AG09309 (cell line): ENCODE measurements around the gene TOMT.
A peak's percentile ranks its signal among the peaks of the same experiment; 100 is the strongest.

ENCODE experiments used
- DNase-seq: peaks from one replicate; pipeline ENCODE4 v3.0.0-alpha.2; 2010; ENCODE audit warnings: low read depth
- H3K4me3 ChIP-seq: 2 replicates; pipeline ENCODE4 v1.5.1; 2011; ENCODE audit warnings: mild to moderate bottlenecking, low read depth, low read length, moderate library complexity; ENCODE audit not compliant: control insufficient read depth
- TF ChIP-seq, protein P1 (sequence below): IDR thresholded peaks from 2 replicates; pipeline ENCODE4 v1.5.1; 2011; ENCODE audit warnings: mild to moderate bottlenecking, low read depth, low read length, inconsistent platforms; ENCODE audit not compliant: insufficient read depth, control insufficient read depth; ENCODE audit errors: missing control alignments

TOMT gene

DNA sequence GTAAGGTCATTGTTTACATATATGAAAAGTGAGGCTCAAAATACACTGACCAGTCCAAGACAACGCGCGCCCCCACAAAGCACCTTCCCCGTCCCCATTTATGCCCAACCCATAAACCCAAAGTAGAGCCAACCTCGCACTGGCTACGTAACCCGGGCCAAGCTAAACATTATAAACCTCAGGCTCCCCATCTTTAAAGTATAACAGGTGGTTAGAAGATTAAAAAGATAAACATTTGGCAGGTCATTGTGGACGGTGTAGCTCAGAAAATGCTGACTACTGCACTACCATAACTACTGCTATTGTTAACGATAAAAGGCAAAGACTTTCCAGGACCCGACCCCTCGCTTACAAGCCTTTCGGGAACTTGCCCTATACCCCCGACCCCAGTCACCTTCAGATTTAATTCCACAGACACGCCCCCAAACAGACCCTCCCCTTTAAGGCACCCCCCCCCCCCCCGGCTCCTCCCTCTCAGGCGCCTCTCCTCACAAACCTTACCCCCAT lies 25.9 kb upstream of the TOMT start:
- TF ChIP-seq, protein P1, sequence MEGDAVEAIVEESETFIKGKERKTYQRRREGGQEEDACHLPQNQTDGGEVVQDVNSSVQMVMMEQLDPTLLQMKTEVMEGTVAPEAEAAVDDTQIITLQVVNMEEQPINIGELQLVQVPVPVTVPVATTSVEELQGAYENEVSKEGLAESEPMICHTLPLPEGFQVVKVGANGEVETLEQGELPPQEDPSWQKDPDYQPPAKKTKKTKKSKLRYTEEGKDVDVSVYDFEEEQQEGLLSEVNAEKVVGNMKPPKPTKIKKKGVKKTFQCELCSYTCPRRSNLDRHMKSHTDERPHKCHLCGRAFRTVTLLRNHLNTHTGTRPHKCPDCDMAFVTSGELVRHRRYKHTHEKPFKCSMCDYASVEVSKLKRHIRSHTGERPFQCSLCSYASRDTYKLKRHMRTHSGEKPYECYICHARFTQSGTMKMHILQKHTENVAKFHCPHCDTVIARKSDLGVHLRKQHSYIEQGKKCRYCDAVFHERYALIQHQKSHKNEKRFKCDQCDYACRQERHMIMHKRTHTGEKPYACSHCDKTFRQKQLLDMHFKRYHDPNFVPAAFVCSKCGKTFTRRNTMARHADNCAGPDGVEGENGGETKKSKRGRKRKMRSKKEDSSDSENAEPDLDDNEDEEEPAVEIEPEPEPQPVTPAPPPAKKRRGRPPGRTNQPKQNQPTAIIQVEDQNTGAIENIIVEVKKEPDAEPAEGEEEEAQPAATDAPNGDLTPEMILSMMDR, result no peak
- no peak for DNase-seq
- peak overlapping the region; percentile 79 for H3K4me3 ChIP-seq

DNA sequence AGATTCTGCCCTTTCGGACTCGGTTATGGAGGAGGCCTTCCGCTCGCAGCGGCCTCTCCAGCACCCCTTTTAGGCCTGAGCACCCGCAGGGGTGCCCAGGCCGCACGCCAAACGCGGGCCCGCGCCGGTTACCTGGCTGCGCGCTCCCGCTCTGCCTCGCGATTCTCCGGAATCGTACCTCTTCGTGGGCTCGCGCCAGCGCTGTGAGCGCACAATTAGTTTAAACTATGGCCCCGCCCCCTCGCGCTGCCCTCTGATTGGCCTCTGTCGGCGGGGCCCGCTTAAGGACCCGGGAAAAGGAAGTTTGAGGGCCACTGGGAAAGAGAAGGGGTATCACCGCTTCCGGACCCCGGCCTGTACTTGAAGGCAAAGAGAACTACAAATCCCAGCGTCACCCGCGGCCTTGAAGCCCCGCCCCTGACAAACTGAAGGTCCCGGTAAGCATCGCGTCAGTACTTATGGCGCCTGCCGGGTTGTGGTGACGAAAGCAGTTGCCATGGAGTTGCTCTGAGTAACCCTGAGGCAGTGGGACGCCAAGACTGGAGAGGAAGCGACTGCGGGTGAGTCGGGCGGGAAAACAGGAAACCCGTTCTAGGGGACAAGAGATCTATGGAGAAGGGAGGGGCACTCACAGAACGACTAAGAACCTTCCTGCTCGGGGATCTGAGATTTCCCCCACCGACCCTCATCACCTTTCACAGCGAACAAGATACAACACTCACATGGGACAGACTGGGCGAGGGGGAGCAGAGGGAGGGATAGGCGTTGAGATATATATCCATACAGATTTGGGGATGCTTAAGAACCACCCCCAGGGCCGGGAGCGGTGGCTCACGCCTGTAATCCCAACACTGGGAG lies 25.2 kb upstream of the TOMT start, which contains the start of the genes LRRC51 and NUMA1:
TSS of gene LRRC51 (plus strand) at position 525 of the 858 bp plus-strand sequence. CDS start 8,234 bp downstream, outside the sequence.
TSS of gene NUMA1 (minus strand) at position 217 of the 858 bp plus-strand sequence. CDS start 44,599 bp downstream, outside the sequence.
- DNase-seq, result peak; percentile 100
- TF ChIP-seq, protein P1, result no peak
- peak within 1 kb of the TSS; percentile 79 for H3K4me3 ChIP-seq

DNA sequence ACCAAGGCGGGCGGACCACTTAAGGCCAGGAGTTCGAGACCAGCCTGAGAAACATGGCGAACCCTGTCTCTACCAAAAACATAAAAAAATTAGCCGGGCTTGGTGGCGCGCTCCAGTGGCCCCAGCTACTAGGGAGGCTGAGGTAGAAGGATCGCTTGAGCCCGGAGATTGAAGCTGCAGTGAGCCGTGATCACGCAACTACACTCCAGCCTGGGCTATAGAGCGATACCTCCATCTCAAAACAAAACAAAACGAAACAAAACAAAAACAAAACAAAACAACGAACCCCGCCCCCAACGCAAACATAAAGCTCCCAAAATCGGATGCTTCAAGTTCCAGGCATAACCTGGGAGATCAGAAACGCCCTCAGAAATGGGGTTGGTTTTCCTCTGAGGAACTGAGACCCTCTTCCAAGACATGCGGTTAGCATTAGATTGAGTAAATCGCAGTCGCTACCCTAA lies 24.5 kb upstream of the TOMT start:
- DNase-seq, result no peak
- TF ChIP-seq, protein P1, result no peak
- H3K4me3 ChIP-seq, result peak overlapping the region; percentile 79

DNA sequence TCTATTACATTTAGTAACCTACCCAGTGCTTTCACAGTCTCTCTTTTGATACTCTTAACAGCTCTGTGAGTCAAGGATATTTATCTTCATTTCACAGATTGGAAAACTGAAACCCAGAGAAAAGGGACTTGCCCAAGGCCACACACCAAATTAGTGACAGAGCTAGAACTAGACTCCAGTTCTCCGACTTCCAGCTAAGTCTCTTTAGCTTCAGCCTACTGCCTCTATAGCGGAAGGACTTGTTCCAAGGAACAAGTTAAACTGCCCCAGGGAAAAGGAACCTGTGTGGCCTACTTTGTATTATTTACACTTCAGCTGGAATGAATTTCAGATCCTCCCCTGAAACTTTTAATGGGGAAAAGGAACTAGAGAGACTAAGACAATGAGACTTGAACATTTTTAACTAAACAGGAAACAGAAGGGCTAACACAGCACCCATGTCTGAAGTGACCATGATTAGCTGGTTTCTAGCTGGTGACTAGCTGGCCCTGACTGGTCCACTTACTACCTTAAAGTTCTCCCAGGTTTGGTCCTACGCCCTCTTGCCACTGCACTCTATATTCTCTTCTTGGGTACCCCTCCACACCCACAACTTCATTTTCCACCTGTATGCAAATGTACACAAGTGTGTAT lies 23.8 kb upstream of the TOMT start:
- TF ChIP-seq, protein P1, result no peak
- no peak for DNase-seq
- H3K4me3 ChIP-seq, result no peak overlapping the region

DNA sequence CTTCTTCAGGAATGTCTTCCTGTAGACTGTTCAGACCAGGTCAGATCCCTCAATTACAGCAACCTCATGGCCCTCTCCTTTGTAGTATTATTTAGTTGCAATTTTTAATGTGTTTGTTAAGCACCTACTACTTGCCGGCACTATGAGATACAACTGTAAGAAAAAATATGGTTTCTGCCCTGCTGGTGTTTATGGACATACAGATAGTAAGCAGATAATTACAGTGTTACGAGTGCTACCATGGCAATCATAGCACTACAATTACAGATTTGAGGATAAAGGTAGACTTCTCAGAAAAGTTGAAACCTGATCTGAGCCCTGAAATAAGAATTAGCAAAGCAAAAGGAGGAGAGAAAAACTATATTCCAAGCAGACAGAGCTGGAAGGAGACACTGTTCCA lies 22.3 kb upstream of the TOMT start:
- no peak overlapping the region for H3K4me3 ChIP-seq
- DNase-seq, result no peak
- TF ChIP-seq, protein P1, result no peak

DNA sequence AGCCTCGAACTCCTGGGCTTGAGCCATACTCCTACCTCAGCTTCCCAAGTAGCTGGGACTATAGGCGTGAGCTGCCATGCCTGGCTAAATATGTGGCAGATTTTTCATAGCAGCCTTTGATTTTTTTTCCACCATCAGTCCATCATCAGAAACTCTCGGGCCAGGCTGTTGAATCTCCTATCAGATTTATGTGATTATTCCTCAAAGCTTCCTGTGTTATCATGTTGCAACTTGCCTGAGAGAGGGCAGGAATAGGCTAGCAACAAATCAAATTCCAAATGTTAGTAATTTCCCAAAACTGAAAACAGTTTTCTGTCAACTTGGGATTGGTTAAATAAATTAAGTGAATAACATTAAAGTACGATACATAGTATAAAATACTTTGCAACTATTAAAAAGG lies 21.6 kb upstream of the TOMT start:
- TF ChIP-seq, protein P1, result no peak
- no peak overlapping the region for H3K4me3 ChIP-seq
- no peak for DNase-seq
